NCI-H1105 treated with DMSO at 0.1 percent for 48 hours (cell line): ENCODE results near the gene AKAIN1.

ENCODE experiments used
- DNase-seq: peaks from one replicate; lab custom pipeline; 2025; lab: John Stamatoyannopoulos, UW

AKAIN1 gene

DNA sequence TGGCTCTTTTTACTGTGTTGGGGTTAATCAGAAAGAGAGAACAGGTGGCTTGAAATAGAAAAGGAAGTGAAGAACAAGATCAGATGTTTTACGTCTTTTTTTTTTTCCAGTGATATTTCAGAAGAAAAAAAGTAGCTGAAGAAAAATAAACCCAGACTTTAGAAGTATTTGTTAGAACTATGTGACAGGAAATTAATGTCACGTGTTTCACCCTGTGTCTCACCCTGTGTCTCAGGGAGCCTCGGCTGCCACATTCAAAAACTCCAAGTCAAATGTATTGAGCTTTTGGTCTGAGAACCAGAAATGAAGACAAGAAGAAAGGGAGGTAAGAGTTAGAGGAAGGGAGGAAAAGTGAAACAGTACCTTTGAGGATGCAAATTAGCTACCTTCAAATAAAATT, 38.0 kb downstream of the AKAIN1 start:
- no peak for DNase-seq

DNA sequence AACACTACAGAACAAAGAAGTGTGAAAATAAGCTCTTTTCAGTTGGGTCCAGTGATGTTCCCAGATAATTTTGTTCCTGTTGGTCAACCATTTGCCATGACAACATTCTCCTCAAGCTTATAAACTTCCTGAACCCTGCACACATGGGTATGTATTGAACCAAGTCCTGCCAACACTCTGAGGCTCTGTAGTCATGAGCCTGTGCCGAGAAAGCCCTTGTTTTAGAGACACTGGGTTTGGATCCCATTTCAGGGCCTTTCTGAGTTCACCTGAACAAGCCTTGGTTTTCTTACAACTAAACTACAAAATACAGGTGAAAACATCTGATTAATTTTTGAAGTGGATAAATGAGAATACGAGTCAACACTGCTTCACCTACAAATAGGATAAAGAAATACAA, 38.5 kb downstream of the AKAIN1 start:
- DNase-seq = no peak

DNA sequence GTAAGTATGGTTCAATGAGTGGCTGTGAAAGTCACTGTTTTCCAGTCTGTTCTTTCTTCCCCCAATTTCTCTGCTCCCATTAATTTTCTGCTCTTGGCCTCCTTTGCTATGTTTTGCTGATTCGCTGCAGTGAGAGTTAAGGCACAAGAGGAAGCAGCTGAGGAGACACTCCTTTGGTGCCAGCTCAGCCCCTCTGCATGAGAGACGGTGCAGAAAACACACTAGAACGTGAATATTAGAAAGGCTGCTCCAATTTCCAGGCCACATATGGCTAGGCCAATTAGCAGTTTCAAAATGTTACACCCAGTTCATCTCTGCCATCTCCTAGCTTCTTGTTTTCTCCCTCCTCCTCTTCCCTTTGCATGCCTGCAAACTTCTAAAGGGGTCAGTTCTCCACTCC, 38.9 kb downstream of the AKAIN1 start:
- DNase-seq = no peak

DNA sequence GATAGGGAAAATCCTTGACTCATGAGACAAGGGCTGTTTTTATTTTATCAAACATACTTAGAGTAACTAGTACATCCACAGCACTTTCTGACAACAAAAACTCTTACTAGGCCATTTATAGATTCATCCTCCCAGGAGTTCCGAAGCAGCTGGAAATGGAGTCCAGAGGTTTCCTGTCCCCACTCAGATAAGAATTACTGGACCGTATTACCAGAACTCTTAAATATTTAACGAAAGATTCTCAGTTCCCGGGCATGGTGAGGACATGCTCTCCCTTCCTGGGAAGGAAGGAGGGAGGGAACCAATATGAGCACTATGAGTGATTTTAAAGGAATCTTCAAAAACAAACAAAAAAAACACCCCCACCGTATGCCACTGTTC, 41.2 kb downstream of the AKAIN1 start:
- no peak for DNase-seq

DNA sequence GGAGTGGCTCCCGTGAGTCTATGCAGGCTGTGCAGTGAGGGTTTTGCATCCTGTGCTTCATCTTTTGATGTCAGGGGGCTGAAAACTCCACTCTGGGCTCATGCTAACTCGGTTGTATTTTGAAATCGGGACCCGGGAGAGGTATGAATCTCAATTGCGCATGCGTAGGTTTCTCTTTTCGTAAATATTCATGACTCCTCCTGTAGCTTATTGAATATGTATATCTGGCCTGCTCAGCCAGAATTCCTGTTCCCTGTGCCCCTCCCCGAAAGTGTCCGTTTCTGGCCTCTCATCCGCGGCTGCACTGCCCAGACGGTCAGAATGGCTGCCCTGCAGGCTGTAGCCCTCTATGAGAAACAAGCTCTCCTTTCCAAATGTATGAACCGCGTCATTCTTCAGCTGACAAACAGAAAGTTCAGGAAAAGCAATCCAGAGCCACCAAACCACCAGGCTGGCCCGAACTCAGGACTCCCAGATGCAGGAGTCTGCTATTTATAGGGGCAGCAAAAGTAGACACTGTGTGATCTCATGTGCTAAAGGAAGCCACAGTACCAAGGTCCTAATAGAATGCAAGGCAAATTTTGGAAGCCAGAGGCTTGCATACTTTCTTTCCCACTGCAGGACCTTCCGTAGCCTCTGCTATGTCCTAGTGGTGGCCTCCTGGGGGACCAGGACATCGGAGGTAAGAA, 41.7 kb downstream of the AKAIN1 start:
- DNase-seq = no peak

DNA sequence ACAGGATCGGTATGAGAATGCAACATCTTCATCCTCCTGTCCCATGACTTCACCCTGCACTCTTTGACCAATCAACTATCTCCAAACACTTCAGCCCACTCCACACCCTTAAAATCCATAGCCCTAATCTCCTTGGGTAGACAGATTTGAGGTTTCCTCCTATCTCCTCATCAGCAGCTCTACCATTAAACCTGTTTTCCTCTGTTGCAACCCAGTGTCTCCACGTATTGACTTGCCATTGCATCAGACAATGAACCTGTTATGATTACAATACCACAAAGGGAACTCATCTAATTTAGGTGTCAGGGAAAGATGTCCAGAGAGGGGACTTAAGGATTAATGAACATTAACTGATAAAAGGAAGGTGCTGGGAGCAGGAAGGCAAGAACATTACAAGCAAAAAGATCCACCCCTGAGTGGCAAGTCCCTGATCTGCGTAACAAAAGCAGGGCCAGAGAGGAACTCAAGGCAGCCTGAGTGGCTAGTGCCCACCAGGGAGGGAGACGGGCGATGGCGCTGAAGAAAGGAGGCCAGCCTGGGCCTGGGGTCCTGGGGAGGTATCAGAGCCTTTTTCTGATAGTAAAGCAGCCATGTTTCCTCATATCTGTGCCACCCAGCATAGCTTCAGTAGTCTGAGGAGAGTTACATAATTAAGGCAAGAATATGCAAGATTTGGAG, 44.6 kb downstream of the AKAIN1 start:
- DNase-seq = no peak

DNA sequence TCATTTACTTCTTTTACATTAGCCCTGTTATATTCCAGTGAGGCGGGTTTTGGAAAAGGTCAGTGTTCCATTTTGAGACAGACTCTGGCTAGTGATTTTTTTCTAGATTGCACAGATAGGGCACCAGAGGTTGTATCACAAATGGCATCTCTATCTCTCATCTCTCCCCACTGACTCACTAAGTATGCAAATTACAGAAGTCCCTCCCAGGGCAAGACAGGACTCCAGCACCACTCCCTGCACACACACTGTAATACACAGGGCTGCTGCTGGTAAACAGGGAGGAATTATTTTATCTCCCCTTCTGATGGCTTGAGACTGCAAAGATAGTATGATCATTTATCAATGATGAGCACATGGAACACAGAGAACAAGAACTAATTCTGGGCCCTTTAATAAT, 46.2 kb downstream of the AKAIN1 start:
- no peak for DNase-seq

DNA sequence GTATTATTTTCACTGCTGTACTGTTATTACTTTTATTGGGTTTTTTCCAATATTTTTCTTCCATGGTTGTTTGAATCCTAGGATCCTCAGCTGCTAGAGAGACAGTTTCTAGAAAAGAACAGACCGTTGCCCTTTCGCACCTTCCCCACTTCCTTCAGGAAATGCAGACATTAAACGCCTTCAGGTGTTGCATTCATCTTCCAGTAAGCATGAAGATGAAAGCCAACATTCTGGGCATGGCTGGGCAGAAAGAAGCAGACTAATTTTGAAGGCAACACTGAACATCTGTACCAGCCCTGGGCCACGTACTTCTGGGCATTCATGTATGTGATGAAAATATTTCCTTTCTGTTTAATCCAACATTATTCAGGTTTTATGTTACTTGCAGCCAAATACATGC, 51.0 kb downstream of the AKAIN1 start:
- no peak for DNase-seq

DNA sequence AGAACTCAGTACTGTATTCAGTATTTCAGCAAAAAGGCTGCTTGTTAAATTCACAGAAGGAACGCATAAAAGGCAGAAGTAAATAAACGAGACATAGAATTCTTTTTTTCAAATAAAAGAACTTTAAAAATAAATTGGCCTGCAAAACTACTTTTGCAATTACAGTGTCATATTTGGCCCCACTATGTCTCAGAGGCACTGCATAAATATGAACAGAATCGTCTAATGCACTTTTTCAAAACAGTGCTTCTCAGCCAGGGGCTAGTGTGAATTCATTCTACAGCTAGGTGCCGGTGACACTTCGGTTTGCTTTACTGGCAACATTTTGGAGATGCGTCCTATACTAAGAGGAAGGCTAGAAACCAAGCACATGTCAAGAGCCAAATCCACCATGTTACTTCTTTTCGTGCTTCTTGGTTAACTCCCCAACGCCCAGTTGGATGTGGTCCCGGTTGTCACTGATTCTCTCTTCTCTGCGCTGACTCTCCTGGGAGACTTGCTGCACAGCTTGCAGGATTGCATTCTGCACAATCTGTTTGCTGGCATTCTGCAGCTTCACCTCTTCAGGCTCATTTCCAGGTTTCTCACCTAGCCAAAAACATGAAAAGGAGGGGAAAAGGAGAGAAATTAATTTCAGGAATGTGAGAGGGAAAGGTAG, 51.8 kb downstream of the AKAIN1 start:
- DNase-seq = no peak

DNA sequence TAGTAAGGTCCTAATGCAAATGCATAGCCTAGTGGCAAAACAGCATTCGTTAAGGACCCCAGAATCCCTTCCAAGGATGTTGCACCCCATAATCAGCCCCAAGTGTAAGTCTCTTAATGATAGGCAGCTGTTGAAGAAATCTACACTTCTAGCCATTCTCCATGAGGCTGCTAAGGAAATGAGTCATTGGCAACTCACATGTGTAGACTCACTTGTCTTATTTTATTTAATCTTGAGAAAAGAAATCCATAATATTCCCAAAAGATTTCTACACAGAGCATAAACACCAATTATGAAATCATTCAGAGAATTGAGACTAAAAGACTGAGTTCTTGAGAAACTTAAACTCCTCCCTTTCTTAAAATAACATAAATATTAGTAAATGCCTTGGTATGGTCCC, 52.4 kb downstream of the AKAIN1 start:
- DNase-seq = no peak

DNA sequence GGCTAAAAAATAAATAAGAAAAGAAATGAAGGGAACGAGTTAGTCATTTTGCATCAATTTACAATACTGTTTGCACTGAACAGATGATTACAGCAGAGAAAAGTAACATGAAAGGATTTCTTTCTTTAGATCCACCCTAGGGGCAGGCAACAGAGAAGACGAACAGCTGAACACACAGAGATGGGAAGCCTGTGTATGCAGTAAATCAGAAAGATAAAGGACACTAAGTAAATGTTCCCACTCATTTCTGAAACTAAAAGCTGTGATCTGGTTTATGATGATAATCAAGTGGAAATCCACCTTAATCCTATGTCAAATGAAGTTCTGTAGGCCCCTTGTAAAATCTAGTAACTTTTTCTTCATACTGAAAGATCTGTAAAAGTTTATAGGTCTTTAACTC, 54.2 kb downstream of the AKAIN1 start:
- DNase-seq = no peak

DNA sequence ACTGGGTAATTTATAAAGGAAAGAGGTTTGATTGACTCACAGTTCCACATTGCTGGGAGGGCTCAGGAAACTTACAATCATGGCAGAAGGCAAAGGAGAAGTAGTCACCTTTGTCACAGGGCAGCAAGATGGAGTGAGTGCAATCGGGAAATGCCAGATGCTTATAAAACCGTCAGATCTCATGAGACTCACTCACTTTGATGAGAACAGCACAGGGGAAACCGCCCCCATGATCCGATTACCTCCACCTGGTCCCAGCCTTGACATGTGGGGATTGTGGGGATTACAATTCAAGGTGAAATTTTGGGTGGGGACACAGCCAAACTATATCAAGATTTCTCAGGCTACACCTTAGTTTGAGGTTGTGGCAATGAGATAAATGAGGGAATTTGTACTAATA, 54.9 kb downstream of the AKAIN1 start:
- no peak for DNase-seq

DNA sequence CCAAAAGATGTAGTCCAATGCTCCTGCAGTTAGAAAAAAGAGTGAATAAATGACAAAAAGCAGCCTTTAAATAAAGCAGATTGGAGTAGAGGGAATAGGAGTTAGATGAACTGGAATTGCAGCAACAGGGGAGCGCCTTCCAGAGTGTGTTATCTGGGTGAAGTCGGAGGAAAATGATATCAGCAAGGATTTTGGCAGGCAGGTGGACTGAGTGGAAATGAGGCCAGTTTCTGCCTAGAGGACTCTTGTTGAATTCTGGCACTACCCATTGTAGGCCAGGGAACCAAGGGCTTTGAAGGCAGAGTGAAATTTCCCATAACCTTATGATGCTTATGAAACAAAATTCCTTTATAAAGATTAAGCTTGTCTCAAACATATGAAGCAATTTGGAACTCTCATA, 59.8 kb downstream of the AKAIN1 start:
- DNase-seq = no peak

DNA sequence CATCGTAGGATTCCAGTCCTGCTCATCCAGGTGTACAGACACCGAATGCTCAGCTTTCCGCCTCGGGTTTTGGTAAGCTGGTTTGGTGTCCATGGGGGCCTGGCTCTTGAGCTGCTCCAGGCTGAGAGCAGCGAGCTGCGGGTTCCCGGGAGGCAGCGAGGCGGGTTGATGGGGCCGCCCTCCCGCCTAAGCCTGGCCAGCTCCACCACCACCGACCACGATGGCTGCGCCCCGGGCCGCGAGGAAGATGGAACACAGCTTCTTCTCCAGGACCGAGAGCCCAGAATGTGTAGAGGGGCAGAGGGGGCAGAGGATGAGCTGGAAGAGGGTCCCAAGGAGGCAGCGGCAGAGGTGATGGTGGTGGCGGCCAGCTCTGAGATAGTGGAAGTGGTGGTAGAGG, 64.1 kb downstream of the AKAIN1 start:
- DNase-seq = no peak

DNA sequence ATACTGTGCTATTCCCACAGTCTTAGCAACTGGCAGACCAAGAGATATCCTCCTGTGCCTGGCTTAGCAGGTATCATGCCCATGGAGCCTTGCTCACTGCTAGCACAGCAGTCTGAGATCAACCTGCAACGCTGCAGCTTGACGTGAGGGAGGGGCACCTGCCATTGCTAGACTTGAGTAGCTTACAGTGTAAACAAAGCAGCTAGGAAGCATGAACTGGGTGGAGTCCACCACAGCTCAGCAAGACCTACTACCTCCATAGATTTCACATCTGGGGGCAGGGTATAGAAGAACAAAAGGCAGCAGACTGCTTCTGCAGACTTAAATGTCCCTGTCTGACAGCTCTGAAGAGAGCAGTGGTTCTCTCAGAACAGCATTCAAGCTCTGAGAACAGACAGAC, 74.8 kb downstream of the AKAIN1 start:
- no peak for DNase-seq

DNA sequence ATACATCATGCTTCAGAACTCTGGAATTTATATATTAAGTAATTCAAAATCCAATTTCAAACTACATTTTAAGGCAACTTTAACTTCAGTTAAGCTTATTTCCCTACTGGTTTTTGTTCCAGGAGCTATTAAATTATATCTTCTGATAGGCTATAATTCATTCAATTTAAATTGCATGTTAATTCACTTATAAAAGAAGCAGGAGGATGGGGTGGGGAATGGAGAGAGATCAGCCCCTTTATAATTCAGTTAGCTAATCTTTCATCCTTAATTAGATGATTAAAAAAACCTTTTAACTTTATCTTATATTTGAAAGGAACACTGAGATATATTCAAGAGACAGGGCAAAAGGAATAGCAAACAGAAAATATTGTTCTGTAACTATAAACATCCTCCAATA, 86.8 kb downstream of the AKAIN1 start:
- DNase-seq = no peak

DNA sequence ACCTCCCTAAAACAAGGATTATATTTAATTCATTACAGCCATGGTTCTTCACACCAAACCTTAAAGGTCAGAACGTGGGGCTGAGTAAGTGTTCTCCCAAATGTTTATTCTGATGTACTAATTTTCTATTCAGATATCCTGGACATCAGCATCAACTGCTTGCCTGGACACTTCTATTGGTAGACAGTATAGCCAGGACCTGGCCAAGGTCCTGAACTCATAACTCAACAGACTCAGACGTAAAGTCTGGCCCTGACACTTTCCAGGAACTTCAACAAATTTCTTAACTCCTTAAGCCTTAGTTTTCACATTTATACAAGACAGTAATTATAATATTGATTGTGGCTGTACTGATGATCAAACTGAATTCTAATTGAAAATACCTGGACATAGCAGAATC, 89.1 kb downstream of the AKAIN1 start:
- no peak for DNase-seq

DNA sequence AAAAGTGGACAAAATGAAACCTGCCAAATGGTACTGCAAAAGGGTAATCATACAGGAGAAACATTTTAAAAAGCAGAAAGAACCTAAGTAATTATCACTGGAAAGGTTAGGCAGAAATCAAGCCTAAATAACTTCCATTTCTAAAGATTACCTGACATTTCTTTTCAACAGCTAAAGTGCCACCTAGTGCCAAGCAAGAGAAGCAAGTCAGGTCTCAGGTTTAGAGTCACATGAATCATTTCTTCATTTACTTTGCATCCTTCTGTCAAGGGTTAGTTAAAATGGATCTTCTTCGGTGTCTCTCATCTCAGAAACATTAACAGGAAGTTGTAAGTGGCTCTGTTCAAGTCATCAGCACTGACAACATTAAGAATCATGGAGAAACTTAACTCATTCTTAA, 90.3 kb downstream of the AKAIN1 start:
- DNase-seq = peak; percentile 3

DNA sequence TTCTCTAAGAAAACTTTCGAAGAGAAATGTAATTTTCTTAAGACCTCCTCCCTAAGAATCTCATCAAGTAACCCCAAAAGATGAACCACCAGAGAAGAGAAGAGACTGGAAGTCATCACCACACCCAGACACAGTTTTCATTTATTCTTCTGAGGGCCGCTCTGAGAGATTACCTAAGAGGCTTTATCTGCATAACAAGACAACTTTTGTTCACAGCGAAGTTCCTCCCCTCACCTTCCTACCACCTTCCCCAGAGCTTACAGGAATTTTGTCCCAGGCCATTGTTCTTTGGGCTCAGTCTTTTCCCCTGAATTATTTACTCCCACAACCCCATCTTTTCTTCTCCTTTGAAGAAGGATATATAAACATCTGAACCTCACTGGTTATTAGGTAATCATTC, 92.8 kb downstream of the AKAIN1 start:
- DNase-seq = no peak

DNA sequence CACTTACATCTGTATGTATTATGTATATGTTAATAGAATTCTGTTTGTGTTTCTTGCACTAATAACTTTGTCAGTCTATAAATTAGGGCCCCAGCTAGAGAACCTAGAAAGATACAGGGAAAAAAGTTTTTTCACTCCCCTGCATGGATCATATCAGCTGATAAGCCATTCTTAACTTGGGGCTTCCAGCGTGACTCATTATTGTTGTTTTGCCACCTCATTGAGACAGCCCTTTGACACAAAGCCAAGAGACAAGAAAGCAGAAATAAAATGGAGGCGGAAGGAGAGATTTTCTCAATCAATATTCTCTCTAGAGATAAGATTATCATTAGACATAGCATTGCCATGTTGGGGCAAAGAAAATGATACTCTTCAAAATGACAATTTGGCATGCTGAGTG, 93.4 kb downstream of the AKAIN1 start:
- no peak for DNase-seq

DNA sequence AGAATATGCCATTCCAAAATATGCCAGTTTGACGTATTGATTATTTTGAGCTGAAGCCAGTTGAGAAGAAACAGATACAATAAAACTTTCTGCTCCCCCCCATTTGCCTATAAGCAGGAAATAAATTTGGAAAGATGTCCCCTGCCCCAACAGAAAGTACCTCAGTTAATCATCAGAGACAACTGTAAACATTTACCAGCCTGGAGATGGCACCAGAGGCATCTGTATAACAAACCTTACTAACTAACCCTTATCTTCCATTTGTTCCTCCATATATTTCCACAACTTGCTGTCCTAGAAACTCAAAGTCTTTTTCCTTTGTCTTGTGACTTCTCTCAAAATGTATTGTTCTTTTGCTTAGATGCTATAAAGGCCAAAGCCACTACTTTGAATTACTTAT, 93.8 kb downstream of the AKAIN1 start:
- DNase-seq = no peak

DNA sequence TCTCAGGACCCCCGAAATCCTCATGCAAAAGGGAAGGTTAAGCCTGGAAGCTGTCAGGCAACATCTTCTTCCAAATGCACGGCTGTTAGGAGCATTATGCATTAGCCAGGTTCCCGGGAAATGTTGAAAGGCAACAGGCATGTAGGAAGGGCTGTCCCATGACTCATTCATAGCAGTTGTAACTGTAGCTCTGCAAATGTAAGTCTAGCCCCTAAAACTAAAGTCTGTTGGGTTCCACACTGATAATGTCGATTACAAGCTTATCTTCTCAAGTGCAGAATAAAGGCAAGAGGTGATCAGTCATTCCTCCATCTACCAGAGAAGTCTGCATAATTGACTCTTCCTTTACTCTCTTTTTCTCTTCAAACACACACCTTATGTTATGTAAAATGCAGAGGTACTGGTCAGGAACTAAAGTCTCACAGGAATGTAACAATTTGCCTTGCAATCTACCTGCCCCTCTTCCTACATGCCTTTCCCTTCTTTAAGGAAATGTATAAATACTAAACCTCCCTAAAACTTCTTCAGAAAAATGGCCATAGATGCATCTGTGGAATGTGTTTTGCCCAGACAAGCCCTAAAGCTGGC, 99.8 kb downstream of the AKAIN1 start:
- no peak for DNase-seq

DNA sequence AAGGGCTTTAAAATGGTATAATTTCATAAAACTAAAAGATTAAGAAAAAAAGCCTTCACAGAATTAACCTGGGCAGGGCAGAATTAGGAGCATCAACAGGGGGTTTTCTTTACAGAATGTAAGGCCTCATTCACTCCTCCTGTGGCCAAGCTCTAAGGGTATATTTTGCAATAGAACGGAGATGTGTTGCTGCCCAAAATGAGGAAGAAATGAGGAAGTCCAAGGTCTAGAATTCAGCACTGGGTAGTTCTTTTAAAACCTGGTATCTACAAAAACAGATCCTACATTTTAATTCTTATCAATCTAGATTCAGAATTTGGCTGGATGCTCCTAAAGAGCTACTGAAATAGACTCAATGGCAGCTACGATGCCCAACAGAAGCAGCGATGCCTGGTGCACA, 101.8 kb downstream of the AKAIN1 start:
- DNase-seq = no peak
